GM12872 (cell line): ENCODE results near the gene CD163.

ENCODE experiments used
- CTCF ChIP-seq: IDR thresholded peaks from 3 replicates; pipeline ENCODE4 v1.5.1; 2011; ENCODE audit warnings: low read depth, mild to moderate bottlenecking, low read length, moderate library complexity; ENCODE audit not compliant: insufficient read depth

Gene CD163

DNA sequence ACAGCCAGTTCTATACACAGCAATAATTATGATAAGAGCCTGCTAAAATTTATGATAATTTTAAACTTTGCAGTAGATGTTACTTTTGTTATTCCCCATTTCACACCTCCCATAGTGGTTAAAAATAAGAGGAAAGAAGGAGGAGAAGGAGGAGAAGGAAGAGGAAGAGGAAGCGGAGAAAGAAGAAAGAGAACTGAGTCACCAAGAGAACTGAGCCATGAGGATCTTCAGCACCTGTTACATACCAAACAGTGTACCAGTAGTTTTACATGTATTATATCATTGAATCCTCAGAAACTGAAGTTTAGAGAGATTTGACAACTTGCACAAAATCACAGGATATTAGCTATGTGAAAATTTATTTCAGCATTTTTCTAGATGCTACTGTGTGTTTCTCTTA, 3.9 kb downstream of the CD163 start:
- TF ChIP-seq CTCF: no peak

DNA sequence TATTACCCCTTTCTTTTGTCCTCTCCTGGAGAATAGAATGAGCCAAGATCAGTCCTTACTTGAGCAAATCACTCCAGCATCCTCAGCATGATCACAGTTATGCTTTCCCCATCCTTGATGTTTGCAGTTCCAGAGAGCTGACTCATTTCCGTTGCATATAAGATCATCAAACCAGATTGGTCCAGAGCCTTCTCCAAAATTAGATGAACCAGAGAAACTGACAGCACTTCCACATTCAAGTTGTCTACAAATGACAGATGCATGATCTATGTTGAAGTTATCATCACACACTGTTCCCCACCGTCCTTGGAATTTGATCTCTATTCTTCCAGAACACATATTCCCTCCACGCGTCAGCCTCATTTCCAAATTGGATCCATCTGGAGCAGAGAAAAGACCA, 4.8 kb downstream of the CD163 start:
- TF ChIP-seq CTCF: no peak

DNA sequence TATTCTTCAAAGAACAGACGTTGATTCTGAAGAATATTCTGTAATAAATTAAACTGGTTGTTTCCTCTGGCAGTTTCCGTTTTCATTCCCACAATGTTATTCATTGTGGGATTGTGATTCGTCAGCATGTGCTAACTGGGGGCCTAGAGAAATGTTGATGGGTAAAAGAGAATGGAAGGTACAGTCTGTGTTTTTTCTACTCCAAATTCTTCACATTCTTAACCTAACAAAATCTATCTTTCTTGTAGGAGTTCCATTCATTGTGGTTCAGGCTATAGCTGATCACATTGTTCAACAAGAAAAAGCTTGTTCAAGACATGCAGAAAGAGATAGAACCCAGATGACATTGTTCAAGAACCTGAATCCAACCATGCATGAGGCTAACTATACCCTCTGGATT, 5.9 kb downstream of the CD163 start:
- TF ChIP-seq CTCF: no peak

- no peak for TF ChIP-seq CTCF
Observed at GRCh38 chr12:7496451-7496850, 7.1 kb downstream of the CD163 start.

GRCh38 chr12:7495136-7495535, 8.4 kb downstream of the CD163 start:
- no peak for TF ChIP-seq CTCF

DNA sequence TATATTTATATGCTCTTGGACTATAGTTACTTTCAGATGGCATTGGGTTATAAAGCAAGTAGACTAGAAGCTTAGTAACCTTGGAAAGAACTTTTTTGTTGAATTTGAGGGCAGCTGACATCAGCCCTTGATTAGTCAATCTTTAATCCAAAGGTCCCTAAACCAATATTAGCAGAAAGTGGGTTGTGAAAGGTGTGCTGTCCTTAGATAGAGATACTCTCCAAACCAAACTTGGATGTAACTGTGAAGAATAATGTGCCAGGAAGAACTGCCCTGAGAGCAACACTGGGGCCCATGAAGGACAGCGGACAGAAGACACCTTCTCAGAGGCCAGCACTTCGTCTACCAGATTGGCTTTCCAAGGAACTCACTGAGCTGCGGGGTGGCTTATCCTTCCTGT, 10.6 kb downstream of the CD163 start:
- TF ChIP-seq CTCF: no peak

DNA sequence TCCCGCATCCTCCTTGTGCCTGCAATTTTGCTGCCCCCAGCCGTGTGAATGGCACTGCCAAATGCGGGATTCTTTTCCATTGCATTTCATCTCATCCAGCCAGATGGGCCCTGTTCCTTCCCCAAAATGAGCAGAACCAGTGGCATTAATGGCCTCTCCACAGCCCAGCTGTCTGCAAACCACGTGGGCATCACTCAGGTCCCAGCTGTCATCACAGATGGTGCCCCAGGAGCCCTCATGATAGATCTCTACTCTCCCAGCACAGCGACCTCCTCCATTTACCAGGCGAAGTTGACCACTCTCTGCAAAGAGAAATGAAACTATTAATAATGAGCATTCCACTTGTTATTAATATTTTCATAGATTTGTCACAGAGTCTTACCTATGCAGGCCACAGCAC, 17.1 kb downstream of the CD163 start:
- TF ChIP-seq CTCF: no peak

GRCh38 chr12:7485095-7485494, 18.5 kb downstream of the CD163 start:
- TF ChIP-seq CTCF: no peak
